NCI-H460 (cell line): ENCODE data around the gene NEU4. TPM values are rescaled to one million over a fixed set of nuclear protein-coding genes. Genes with fewer than 3 reads are reported as not detected.
"Not testable (repeated sequence)": the region's sequence is repeated elsewhere in the genome, so short reads cannot be mapped to it uniquely, and the experiment has no call there.

Source experiments
- DNase-seq: peaks from one replicate; pipeline ENCODE4 v3.0.0-alpha.2; 2016; ENCODE audit warnings: low read depth; ENCODE audit errors: extremely low read depth
- total RNA-seq: library from RNA; depleted of rRNA; stranded (reverse); fragments of >200 nt; shearing (Covaris generic); gene quantifications from 2 replicates; pipeline ENCODE4 v1.2.3, GENCODE V29; 2014

NEU4 gene
- total RNA-seq, 1 experiment from 2014 or later = 0.37 TPM

GRCh38 chr2:241798081-241798630 lies 10.8 kb upstream of the NEU4 start:
- DNase-seq = no peak

GRCh38 chr2:241798631-241799521 lies 10.1 kb upstream of the NEU4 start:
- no peak for DNase-seq

GRCh38 chr2:241799522-241800197 lies 9.3 kb upstream of the NEU4 start:
- DNase-seq = no peak

GRCh38 chr2:241800198-241800903 lies 8.6 kb upstream of the NEU4 start:
- not testable (repeated sequence) for DNase-seq

- no peak for DNase-seq
Measured at GRCh38 chr2:241801611-241802420, 7.2 kb upstream of the NEU4 start.

GRCh38 chr2:241802421-241803318 lies 6.3 kb upstream of the NEU4 start:
- no peak for DNase-seq

- peak; percentile 26 for DNase-seq
Measured at GRCh38 chr2:241803387-241804325, 5.3 kb upstream of the NEU4 start.

GRCh38 chr2:241804326-241805229 lies 4.4 kb upstream of the NEU4 start:
- no peak for DNase-seq

GRCh38 chr2:241806217-241806616 lies 2.8 kb upstream of the NEU4 start:
- DNase-seq = not testable (repeated sequence)

GRCh38 chr2:241808051-241808720 lies 807 bp upstream of the NEU4 start:
- DNase-seq = no peak

GRCh38 chr2:241809383-241810306 lies 652 bp downstream of the NEU4 start:
- DNase-seq = no peak

- no peak for DNase-seq
Measured at GRCh38 chr2:241810307-241811200, 1.6 kb downstream of the NEU4 start.

- DNase-seq = no peak
Measured at GRCh38 chr2:241811201-241811951, 2.4 kb downstream of the NEU4 start.
